Measurements from ENCODE around the gene AXDND1. TPM values are rescaled to one million over a fixed set of nuclear protein-coding genes. Genes with fewer than 3 reads are reported as not detected.
"Not testable (repeated sequence)": the region's sequence is repeated elsewhere in the genome, so short reads cannot be mapped to it uniquely, and the experiment has no call there.

AXDND1 gene
- total RNA-seq, 1 donor from 2014 or later: not detected

DNA sequence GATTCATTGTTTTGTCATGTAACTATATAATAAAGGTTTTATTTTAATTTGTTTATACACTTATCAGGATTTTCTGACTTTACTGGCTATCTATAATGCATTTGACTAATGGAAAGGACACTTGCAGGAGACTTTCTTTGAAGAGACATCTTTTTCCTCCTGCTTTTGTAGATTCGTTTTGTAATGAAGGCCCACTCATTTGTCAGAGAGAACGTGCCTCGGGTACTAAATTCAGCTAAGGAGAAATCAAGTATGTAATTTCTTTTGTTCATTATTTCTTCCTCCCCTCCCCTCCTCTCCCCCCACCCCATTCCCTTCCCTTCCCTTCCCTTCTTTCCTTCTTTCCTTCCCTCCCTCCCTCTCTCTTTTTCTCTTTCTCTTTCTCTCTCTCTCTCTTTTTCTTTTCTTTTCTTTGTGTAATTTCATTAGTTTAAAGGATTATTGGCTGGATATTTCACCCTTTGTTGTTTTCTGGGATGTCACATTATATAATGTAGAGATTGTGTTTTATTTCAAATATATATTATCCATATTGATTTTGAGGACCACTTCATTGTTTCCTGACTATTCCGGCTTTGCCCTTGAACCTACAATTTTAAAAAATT lies 23.7 kb upstream of the AXDND1 start:
- H3K27me3 ChIP-seq: no peaks in the 10 kb centered on the region
- intact Hi-C loops (cut with DNase I): no loop called here
- H3K27ac ChIP-seq: no peak overlapping the region
- peaks cover 0 to 24% of the 10 kb centered on the region in 2 donors for H3K36me3 ChIP-seq
- H3K9me3 ChIP-seq: no peaks in the 10 kb centered on the region
- no peak for DNase-seq (ENCODE audit: extremely low spot score in 2 of 2)
- TF ChIP-seq POLR2AphosphoS5 (IDR thresholded peaks at IDR 0.05; ENCODE audit: insufficient read depth in 1 of 2, low read depth in 1 of 2) (no peak), POLR2A (IDR thresholded peaks at IDR 0.05) (no peak)
- TF ChIP-seq, protein P1, sequence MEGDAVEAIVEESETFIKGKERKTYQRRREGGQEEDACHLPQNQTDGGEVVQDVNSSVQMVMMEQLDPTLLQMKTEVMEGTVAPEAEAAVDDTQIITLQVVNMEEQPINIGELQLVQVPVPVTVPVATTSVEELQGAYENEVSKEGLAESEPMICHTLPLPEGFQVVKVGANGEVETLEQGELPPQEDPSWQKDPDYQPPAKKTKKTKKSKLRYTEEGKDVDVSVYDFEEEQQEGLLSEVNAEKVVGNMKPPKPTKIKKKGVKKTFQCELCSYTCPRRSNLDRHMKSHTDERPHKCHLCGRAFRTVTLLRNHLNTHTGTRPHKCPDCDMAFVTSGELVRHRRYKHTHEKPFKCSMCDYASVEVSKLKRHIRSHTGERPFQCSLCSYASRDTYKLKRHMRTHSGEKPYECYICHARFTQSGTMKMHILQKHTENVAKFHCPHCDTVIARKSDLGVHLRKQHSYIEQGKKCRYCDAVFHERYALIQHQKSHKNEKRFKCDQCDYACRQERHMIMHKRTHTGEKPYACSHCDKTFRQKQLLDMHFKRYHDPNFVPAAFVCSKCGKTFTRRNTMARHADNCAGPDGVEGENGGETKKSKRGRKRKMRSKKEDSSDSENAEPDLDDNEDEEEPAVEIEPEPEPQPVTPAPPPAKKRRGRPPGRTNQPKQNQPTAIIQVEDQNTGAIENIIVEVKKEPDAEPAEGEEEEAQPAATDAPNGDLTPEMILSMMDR (IDR thresholded peaks at IDR 0.05): no peak
- H3K4me1 ChIP-seq: no peaks in the 10 kb centered on the region
- H3K4me3 ChIP-seq: no peak overlapping the region

- Histone ChIP-seq H3K4me3 (no peak overlapping the region), H3K36me3 (peaks cover 0 to 24% of the 10 kb centered on the region in 2 donors), H3K27me3 (no peaks in the 10 kb centered on the region), H3K27ac (no peak overlapping the region), H3K9me3 (no peaks in the 10 kb centered on the region), H3K4me1 (no peaks in the 10 kb centered on the region)
- TF ChIP-seq, protein P1 (IDR thresholded peaks at IDR 0.05): no peak
- TF ChIP-seq POLR2AphosphoS5 (IDR thresholded peaks at IDR 0.05; ENCODE audit: insufficient read depth in 1 of 2, low read depth in 1 of 2) (no peak), POLR2A (IDR thresholded peaks at IDR 0.05) (no peak)
- intact Hi-C loops (cut with DNase I): no loop called here
- no peak for DNase-seq (ENCODE audit: extremely low spot score in 2 of 2)
Measured at GRCh38 chr1:179342740-179343404, 22.9 kb upstream of the AXDND1 start.

- DNase-seq (ENCODE audit: extremely low spot score in 2 of 2): no peak
- TF ChIP-seq, protein P1 (IDR thresholded peaks at IDR 0.05): no peak
- TF ChIP-seq POLR2AphosphoS5 (IDR thresholded peaks at IDR 0.05; ENCODE audit: insufficient read depth in 1 of 2, low read depth in 1 of 2): no peak
- no peak for TF ChIP-seq POLR2A (IDR thresholded peaks at IDR 0.05)
- Histone ChIP-seq H3K36me3 (peaks cover 0 to 8% of the 10 kb centered on the region in 2 donors), H3K27me3 (no peaks in the 10 kb centered on the region), H3K9me3 (no peaks in the 10 kb centered on the region), H3K4me1 (no peaks in the 10 kb centered on the region), H3K4me3 (no peak overlapping the region), H3K27ac (no peak overlapping the region)
- intact Hi-C loops (cut with DNase I): no loop called here
Measured at GRCh38 chr1:179351281-179351680, 14.5 kb upstream of the AXDND1 start.

- H3K9me3 ChIP-seq: no peaks in the 10 kb centered on the region
- no peak for DNase-seq (ENCODE audit: extremely low spot score in 2 of 2)
- no peaks in the 10 kb centered on the region for H3K27me3 ChIP-seq
- H3K4me1 ChIP-seq: no peaks in the 10 kb centered on the region
- no peak overlapping the region for H3K4me3 ChIP-seq
- H3K27ac ChIP-seq: no peak overlapping the region
- intact Hi-C loops (cut with DNase I): no loop called here
- TF ChIP-seq, protein P1 (IDR thresholded peaks at IDR 0.05): no peak
- no peak for TF ChIP-seq POLR2A (IDR thresholded peaks at IDR 0.05)
- no peak for TF ChIP-seq POLR2AphosphoS5 (IDR thresholded peaks at IDR 0.05; ENCODE audit: insufficient read depth in 1 of 2, low read depth in 1 of 2)
- peaks cover 0 to 8% of the 10 kb centered on the region in 2 donors for H3K36me3 ChIP-seq
Measured at GRCh38 chr1:179352236-179352635, 13.5 kb upstream of the AXDND1 start.

DNA sequence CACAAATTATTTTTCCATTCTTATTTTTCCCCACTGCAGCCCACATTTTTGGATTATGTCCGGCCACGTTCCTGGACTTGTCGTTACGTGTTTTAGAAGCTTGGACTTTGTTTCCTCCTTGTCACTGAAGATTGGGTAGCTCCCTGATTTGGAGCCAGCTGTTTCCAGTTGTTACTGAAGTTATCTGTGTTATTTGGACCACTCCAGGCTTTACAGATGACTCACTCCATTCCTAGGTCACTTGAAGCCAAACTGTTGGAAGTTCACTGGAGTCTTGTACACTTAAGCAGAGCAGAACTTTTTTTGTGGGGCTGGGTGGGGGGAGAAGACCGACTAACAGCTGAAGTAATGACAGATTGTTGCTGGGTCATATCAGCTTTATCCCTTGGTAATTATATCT lies 12.2 kb upstream of the AXDND1 start:
- Histone ChIP-seq H3K27ac (no peak overlapping the region), H3K9me3 (no peaks in the 10 kb centered on the region)
- DNase-seq (ENCODE audit: extremely low spot score in 2 of 2): no peak

GRCh38 chr1:179361631-179362030 lies 4.1 kb upstream of the AXDND1 start:
- H3K27me3 ChIP-seq; H3K4me3 ChIP-seq; intact Hi-C loops (cut with DNase I); H3K9me3 ChIP-seq; DNase-seq (ENCODE audit: extremely low spot score in 2 of 2); H3K27ac ChIP-seq; H3K4me1 ChIP-seq; H3K36me3 ChIP-seq: not testable (repeated sequence)

More for the DNA sequence above, 12.2 kb upstream of the AXDND1 start:
- intact Hi-C loops (cut with DNase I): no loop called here
- TF ChIP-seq POLR2A (IDR thresholded peaks at IDR 0.05) (no peak), POLR2AphosphoS5 (IDR thresholded peaks at IDR 0.05; ENCODE audit: insufficient read depth in 1 of 2, low read depth in 1 of 2) (no peak)
- TF ChIP-seq, protein P1 (IDR thresholded peaks at IDR 0.05): no peak
- Histone ChIP-seq H3K36me3 (peaks cover 0 to 8% of the 10 kb centered on the region in 2 donors), H3K27me3 (no peaks in the 10 kb centered on the region), H3K4me1 (no peaks in the 10 kb centered on the region), H3K4me3 (no peak overlapping the region)

Measured in vagina (tissue), 2 donors.